Measurements from ENCODE around the gene CACNA2D4. TPM values are rescaled to one million over a fixed set of nuclear protein-coding genes. Genes with fewer than 3 reads are reported as not detected.

The CACNA2D4 gene
- total RNA-seq, 1 donor from 2014 or later, result 3.4 TPM

DNA sequence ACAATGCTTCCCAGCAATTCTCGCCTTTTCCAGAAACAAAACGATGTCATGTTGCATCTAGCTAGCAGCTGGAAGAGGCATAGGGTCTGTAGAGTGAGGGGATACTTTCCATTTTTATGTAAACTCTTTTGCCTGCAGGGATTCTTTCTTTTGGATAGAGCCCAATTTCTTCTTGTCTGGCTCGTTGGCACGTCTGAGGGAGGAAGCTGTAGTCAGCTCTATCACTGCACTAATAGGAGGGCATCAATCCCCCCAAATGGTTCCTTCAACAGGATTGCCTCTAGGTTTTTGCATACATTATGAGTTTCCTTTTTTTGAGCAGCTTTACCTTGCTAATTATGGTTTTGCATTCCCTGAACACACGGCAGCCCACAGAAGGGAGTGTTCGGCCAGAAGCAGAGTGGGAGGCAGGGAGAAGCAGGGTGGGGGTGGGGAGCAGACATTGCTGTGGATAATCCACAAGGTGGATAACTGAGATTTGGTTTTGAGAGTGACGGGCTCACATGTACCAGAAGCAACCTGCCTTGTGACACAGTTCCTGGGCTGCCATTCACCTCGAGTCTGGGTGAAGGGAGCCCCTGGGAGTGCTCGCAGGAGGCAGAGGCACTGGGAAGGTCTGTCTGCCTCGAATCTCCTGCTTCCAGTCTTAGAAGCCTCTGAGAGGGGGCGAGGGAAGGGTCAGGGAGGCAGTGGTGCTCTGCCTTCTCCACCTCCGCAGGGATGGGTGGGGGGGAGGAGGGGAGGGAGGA is 73.6 kb downstream of the CACNA2D4 start:
- DNase-seq (ENCODE audit: low spot score), result no peak

DNA sequence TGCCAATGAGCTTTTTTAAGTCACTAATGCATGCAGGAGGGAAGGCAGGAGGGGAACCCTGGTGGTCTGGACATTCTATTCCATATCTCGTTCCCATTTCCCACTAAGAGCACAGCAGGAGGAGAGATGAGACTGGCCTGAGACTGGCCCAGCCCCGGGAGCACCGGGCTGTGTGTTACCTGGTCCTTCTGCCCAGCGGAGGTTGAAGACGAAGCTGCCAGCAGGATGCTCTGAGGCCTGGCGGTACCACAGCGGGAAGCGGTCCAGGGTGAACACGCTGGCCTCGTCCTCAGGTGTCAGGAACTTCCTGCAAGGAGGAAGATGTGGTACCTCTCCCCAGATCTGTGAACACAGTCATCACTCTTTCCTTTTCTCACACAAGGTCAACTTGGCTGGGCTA is 74.2 kb downstream of the CACNA2D4 start:
- no peak for DNase-seq (ENCODE audit: low spot score)

DNA sequence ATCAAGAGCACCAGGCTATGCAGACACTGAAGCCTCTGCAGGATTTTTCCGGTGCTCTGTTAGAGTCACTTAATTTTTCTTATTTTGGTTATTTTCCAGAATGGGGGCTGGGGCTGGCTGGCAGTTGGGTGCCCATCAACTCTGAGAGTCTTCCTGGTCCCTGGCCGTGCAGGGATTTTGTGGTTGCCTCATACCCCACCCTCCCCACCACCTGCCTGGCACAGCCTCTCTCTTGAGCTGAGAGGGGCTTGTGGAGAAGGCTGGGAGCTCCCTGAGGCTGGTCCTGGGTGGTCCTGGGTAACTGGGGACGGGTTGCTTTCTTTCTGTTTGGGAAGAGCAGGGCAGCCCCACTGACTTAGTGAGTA is 74.8 kb downstream of the CACNA2D4 start:
- DNase-seq (ENCODE audit: low spot score), result no peak

DNA sequence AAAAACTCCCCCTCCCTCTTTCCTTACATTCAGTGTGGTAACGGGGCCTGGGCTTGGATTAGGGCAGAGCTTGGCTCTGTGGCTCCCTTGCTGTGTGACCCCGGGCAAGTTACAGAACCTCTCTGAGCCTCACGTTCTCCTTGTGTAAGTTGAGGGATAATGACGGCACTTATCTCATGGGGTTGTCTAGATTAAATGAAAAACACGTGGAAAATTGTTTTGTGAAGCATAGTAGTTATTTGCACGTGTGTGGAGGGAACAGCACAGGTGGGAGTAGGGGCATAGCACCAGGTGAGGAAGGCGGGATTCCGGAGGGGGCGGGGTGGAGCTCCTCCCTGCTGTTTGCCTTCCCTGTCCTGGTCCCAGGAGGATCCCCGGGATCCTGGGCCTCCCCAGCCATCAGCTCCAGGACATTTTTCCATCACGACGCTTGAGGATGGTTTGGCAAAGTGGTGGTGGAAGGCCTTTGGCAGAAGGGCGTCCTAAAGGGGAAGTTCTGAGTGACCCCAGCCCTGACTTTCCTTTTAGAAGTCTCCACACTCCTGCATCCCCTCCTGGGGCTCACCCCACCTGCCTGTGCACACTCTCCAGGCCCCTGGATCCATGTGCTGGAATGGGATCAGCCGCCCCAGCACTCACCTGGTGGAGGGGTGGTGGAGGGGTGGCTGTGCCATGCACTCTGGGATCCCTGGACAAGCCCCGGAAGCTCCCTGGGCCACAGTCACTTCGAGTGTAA is 75.4 kb downstream of the CACNA2D4 start:
- DNase-seq (ENCODE audit: low spot score), result no peak

DNA sequence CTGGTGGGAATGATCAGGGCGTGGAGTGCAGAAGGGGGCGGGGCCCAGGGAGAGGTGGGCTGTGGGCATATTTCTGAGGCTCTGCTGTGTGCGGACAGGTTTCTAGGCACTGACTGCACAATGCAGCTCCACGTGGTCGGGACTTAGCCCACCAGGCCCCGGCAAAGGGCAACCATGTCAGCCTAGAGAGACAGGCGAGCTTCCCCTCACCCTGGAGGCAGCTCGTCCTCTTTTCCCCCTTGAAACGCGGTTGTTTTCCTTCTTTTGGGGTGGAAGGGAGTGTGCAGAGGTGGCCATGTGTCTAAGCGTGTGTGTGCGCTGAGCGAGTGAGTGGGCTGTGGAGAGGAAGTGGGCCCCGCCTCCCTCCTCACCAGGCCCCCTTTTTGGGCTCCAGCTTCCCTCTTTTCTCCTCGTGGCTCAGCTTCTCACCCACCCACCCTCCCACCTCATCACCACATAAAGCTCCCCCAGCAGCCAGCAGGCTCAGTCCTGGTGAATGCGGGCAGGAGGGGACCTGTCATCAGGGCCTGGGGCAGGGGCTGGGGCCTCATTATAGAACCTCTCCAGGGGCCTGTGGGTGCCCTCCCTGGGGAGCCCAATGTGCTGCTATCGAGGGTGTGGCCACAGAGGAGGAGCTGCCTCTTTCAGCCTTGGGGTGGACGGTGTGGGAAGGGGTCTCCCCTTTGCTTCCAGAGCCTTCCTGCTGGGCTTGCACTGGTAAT is 76.1 kb downstream of the CACNA2D4 start:
- DNase-seq (ENCODE audit: low spot score), result no peak

DNA sequence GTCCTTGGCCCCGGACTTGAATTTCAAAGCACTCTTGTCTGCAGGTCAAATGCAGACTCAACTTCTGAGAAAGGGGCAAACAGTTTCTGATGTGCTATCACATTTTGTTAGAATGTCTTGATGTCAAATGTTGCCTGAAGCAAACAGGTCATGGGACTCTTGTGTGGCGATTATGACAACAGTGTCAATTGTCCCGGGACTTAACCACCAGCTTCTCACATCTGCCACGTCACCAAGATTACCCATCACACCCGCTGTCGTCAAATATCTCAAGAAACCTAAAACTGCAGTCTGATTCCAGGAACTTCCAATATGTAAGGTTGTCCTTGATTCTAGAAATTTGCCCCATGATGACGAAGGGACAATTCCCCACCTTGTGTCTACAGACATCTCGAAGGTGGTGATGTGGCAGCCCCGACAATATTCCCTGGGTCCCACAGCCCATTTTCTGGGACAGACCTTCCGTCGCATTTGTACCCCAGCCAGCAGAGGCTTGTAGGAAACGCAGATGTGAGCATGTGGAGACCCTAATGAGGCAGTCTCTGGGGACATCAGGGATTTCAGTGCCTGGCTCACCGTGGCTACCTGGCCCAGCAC is 76.8 kb downstream of the CACNA2D4 start:
- no peak for DNase-seq (ENCODE audit: low spot score)

DNA sequence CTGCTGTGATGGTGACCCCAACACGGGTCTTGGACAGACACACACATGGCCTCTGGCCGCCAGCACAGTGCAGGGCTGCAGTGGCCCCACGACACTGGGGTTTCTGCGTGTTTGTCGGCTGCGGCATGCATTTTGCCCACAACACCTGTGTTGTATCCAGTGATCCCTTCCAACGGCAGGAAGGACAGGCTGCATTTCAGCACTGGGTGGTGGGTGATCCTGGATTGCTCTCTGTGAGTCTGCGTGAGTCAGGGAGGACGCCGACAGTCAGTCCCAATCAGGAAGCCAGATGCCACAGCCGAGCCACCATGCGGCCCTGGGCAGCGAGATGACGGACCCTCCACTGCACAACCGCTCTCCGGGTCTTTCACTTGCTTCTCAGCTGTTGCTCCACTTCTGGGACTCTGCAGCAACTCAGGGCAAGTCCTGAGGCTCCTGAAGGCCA is 77.4 kb downstream of the CACNA2D4 start:
- DNase-seq (ENCODE audit: low spot score), result no peak

DNA sequence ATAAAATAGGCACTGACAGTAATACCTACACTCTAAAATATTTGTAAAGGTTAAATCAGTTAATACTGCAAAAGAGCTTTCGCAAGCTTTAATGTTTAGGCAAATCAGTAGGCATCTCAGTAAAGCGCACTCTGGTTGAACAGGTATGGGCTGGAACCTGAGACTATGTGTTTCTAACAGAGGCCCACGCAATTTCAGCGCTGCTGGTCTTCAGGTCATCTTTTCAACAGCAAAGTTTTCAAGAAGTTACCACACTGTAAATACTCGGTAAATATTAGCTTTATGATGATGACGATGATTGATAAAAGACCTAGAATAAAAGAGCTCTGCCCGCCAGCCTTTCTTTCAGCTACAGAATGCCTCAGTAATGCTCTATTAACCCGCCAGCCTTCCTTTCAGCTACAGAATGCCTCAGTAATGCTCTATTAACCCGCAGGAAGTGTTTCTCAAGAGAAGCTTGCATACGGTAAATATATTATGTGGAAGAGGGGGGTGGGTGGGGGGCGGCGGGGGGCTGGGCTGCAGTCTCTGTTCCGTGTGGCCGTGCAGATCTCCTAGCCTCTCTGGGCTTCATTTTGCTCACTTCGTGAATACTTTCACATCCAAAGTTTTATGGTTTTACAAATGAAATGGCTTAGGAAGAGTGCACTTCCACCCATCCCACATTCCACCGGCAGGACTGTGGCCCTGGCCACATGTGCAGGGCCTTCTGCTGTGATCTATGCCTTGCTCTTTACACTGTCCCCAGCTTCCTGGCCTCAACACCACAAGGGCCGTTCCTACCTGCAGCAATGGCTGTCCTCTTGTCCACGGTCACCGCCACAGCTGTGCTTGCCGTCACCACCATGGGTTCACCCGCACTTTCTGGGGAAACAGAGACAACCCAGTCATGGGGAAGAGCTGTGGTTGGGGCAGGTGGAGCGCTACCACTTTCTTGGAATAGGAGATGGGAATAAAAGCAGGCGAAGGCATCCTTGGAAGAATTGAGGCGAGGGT is 78.2 kb downstream of the CACNA2D4 start:
- DNase-seq (ENCODE audit: low spot score), result no peak

DNA sequence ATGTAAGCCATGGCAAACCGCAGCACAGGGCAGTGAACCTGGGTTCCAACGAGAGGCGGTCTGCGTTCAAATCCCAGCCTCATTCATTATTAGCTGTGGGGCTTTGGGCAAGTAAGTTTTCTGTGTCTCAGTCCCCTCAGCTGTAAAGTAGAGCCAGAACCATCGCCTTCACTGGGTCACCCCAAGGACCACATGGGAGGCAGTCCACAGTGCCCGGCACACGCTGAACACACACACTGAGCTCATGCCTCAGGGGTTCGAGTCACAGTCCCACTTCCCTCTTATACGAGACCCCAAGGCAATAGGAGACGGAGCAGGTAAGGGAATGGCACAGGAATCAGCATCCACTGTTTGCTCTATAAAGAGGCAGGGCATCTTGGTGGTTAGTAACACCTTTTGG is 79.0 kb downstream of the CACNA2D4 start:
- no peak for DNase-seq (ENCODE audit: low spot score)

DNA sequence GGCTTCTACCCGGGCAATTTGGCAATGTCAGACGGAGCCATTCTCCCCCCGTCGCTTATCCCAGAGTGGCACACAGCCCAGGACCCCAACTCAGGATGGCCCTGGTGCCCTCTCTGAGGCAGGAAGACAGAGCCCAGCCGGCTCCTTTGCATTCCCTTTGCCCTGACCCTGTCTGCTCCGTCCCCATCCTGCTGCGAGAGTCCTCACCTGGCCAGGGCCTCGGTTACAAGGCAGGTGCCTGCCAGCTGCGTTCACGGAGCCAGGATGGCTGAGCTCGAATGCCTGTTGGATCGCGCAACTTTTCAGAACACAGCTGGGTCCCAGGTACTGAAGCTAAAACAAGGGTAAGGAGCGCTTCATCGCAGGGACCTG is 79.5 kb downstream of the CACNA2D4 start:
- DNase-seq (ENCODE audit: low spot score), result no peak

DNA sequence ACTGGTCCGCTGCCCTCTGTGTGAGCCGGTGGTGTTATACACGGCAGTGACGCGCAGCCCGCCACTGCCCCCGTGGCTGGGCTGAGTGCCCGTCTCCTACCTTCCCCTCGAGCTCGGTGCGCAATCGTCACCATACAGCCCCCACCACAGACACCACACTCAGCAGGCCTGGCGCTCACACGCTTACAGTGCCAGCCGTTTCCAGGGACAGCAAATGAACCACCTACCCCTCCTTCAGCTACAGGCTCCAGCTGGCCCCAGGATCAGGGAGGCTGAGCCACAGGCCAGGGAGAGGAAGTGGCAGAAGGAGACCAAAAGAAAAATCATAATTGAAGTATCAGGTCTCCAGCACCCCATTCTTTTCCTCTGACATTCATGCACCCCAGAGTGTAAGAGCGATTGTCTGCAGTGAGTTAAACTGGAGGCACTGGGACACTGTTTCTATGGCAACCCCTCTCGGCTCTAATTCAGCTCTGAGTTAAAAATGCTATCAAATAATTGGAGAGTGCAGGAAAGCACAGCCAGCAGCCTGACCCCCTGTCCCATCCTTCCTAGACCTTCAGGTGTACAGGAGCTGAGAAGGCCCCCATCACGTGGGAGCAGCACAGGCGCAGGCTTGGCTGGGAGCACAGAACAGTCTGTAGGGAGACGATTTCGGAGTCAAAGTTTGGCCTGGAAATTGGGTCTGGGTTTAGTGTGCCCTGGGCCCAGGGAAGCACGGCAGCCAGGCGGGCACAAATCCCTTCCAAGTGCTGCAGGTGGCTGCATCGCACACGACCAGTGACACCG is 80.1 kb downstream of the CACNA2D4 start:
- no peak for DNase-seq (ENCODE audit: low spot score)

DNA sequence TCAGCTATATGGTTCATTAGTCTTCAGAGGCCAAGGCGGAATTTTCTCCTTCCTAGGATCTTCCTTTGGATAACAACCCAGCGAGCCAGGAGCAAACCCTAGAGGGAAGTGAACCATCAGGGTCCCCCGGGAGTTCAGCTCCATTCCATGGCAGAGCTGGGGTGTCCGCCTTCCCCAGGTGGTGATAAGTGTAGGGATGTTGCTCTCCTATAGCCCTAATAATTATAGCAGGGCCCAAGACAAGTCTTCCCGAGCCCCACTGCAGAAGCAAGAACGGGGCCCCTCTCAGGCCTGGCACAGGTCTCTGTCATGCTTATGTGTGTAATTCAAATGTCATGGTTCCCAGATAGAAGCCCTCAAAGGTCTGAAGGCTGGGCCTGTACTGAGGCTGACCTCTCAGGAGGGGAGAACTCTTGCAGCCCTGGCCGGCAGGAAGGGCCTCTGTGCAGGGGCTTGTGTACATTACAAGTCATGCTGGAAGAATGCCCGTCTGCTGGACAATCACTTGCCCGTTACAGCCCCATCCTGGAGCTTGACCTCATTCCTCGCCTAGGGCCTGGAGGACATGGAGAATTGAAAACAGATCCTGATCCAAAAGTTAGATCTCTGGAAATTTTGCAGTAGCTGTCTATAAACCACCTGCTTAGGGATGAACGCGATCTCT is 80.8 kb downstream of the CACNA2D4 start:
- no peak for DNase-seq (ENCODE audit: low spot score)

DNA sequence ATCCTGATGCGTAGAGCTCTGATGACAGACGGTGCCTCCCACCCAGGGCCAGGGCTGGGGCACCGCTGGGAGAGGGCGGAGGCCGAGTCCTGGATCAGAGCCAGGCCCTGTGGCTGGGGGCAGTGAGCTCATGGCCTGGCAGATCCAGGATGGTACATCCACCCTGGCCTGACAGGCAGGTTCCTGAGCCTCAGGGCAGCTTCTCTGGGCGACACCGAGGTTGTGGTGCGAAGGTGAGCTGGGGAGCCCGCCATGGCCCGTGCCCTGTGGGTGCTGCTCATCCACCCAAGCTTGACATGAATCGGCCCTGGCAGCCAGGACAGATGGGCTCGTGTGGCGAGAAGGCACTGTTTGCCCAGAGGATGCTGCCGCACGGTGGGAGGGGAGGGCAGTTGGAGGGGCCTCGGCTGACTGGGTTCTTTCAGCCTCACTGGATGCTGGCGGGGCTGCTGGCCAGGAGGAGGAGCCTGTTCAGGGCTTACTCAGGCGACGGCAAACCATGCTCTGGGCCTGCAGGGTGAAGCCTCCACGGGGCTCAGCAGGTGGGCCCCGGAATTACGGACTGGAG is 81.5 kb downstream of the CACNA2D4 start:
- no peak for DNase-seq (ENCODE audit: low spot score)

DNA sequence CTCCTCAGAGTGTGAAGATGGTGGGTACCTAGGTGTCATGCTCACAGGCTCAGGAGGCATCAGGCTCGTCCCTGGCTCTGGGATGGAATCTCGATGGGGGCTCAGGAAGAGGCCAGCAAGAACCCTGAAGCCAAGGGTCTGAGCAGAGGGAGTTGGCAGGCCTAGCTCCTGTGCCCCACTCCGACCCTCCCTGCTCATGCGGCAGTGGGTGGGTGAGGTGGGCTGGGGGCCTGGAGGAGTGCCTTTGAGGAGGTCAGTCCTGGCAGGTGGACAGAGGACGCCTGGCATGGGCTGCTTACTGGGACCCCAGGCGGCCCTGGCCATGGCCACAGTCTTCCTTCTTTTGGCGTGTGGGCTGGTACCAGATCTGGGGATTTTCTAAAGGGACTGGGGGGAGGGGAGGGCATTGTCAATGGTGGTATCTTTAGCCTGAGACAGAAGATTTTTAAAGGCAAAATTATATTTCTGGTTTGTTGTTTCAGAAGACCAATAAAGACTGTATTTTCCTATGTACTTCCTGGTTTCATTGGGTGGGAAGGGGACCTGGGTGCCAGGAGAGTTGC is 82.1 kb downstream of the CACNA2D4 start:
- DNase-seq (ENCODE audit: low spot score), result no peak

DNA sequence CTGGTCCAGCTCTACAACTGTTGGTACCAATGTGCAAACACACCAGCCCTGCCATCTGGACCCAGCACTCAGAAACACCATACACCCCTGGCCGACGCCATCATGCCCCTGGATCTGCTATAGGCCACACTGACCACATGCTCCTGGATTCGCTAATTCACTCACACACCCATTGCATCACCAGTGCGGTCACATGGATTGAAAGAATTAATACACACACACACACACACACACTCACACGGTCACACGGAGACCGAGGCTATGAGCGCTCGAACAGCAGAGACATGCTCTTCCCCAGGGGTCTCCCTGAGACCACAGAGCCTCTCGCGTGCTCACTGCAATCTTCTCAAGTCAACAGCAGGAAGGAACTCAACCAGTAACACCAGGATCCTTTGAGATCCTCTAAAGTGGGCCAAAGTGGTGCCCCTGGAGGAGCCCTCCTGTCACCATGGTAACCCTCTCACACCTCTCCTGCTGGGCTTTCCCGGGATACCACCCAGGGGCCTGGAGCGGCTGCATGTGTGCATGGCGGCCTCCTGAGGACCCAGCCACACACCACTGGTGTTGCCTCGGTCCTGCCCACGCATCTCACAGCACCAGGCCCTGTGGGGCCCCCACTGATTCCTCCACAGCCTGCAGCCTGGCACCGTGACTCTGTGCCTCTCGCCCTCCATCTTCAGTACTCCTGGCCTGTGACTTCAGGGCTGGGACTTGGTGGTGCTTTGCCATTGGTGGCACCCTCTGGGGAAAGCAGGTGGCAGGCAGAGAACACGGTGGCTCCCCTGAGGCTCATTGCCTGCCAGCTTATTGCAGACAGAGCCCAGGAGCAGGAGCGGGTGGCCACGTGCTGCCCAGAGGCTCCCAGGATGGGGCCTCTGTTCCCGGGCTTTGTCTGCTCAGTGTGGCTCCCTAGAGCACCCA is 83.0 kb downstream of the CACNA2D4 start:
- no peak for DNase-seq (ENCODE audit: low spot score)

DNA sequence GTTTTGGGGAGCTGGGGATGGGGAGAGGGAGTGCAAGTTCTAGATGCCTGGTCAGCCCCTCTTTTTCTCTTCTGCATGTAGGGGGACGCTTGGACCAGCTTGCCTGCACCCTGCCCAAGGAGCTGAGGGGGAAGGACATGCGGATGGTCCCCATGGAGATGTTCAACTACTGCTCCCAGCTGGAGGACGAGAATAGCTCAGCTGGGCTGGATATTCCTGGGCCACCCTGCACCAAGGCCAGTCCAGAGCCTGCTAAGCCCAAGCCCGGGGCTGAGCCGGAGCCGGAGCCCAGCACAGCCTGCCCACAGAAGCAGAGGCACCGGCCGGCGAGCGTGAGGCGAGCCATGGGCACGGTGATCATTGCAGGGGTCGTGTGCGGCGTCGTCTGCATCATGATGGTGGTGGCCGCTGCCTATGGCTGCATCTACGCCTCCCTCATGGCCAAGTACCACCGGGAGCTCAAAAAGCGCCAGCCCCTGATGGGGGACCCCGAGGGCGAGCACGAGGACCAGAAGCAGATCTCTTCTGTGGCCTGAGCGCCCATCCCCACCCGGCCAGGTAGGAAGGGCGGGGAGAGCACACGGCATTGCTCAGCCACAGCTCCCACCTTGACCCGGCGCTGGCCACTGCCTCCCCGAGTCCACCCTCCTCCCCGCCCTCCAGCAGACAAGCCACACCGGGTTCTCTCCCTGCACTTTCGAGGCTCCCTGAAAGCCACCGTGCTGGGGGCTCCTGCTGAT is 84.1 kb downstream of the CACNA2D4 start:
- no peak for DNase-seq (ENCODE audit: low spot score)

DNA sequence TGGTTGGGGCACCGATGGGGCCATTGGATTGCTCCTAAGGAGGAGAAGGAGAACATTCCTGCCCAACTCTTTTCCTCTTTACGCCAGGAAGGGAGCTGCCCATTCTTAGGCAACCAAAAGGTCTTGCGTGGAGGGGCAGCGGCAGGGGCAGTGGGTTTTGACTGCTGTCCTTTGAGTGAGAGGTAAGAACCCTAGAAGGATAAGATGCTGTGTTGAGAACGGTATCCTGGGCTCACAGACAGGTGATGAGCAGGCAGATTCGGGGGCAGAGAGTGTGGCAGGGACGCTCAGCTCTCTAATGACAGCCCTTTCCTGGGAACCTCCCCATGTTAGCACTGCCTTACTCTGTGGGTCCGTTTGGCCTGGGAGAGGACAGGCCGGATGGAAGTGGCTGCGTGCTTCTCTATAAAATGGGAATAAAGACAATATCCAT is 84.8 kb downstream of the CACNA2D4 start:
- DNase-seq (ENCODE audit: low spot score), result no peak
